ENCODE data around the gene TSG101. TPM values are rescaled to one million over a fixed set of nuclear protein-coding genes. Genes with fewer than 3 reads are reported as not detected.

The TSG101 gene
- total and polyA plus RNA-seq, 2 experiments from 2014 or later = 78.6 to 105 TPM

DNA sequence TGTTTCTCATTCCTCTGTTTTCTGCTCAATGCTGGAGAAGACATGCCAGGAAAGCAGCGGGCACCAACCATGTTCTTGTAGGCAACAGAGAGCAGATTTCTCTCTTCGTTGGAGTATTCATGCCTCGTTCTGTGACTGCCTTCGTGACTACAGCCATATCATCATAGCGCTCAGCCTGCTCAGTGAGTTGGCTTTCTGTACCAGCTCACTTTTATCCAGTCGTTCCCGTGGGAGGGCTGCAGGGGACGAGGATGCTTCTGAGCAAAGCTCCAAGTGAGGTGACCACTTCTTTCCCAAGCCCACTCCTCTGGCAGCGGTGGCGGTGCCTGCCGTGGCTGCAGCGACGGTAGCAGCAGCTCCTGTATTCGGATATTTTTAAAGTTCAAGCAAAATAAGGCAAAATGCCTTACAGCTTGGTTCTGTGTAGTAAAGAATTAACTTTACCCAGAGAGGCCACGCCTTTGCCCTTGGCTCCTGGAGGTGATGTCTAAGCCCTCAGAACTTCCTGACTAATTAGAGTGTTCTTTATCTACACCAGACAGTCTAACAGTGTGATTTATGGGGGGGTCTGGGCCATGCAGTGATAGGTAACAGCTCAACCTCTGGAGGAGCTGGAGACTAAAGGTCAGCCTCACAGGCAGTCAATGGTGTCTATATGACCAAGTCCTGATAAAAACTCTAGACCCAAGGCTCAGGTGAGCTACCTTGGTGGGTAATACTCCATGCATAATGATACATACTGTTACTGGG, 35.8 kb downstream of the TSG101 start:
- H3K27ac ChIP-seq = peak overlapping the region; percentile 53
- no peaks in the 10 kb centered on the region for H3K9me2 ChIP-seq (replicated peaks; ENCODE audit: insufficient read depth)

DNA sequence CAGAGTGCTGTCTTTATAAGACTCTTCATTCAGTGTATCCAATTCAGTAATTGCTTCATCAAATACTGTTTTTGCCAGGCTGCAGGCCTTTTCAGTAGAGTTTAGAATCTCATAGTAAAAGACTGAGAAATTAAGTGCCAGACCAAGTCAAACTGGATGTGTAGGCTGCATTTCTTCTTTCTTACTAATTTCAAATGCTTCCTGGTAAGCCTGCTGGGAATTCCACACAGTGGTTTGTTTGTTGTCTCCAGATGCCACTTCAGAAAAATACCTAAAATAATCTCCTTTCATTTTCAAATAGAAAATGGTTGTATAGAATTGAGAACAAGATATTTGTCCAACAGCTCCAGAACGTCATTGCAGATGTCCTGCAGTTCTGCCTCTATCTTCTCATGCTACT, 36.4 kb downstream of the TSG101 start:
- Histone ChIP-seq H3K4me1 (ENCODE audit: insufficient read depth) (peaks cover 18% of the 10 kb centered on the region), H3K27ac (peak overlapping the region; percentile 47), H2AFZ (no peak overlapping the region), H3K79me2 (peaks cover 5% of the 10 kb centered on the region), H4K20me1 (ENCODE audit: insufficient read depth, poor library complexity, severe bottlenecking) (no peaks in the 10 kb centered on the region), H3K4me2 (peak overlapping the region; percentile 52), H3K36me3 (replicated peaks; ENCODE audit: insufficient read depth, low read depth) (no peaks in the 10 kb centered on the region), H3K27me3 (no peaks in the 10 kb centered on the region), H3K9me2 (replicated peaks; ENCODE audit: insufficient read depth) (no peaks in the 10 kb centered on the region), H3K4me3 (no peak overlapping the region), H3K9me3 (ENCODE audit: low read depth) (peaks cover 5% of the 10 kb centered on the region)
- 72% methylated on average over 1 of the region's 1 CpG for WGBS (ENCODE audit: low lambda C conversion rate, missing lambda C conversion rate)
- DNase-seq (ENCODE audit: low spot score) = no peak
- TF ChIP-seq EZH2phosphoT487 (IDR thresholded peaks at IDR 0.05; ENCODE audit: low read depth, severe bottlenecking, unreplicated experiment) = no peak
- no peak for TF ChIP-seq EZH2 (IDR thresholded peaks at IDR 0.05; ENCODE audit: borderline replicate concordance)
- no peak for TF ChIP-seq CTCF (IDR thresholded peaks at IDR 0.05; ENCODE audit: poor library complexity)

More for the DNA sequence above, 35.8 kb downstream of the TSG101 start:
- peak; percentile 46 for DNase-seq (ENCODE audit: low spot score)
- H3K36me3 ChIP-seq (replicated peaks; ENCODE audit: insufficient read depth, low read depth) = no peaks in the 10 kb centered on the region
- no peaks in the 10 kb centered on the region for H4K20me1 ChIP-seq (ENCODE audit: insufficient read depth, poor library complexity, severe bottlenecking)
- TF ChIP-seq CTCF (IDR thresholded peaks at IDR 0.05; ENCODE audit: poor library complexity) = no peak
- TF ChIP-seq EZH2phosphoT487 (IDR thresholded peaks at IDR 0.05; ENCODE audit: low read depth, severe bottlenecking, unreplicated experiment) = no peak
- no peaks in the 10 kb centered on the region for H3K27me3 ChIP-seq
- H3K79me2 ChIP-seq = peaks cover 5% of the 10 kb centered on the region
- WGBS (ENCODE audit: low lambda C conversion rate, missing lambda C conversion rate) = 87% methylated on average over 15 of the region's 15 CpGs
- peaks cover 18% of the 10 kb centered on the region for H3K4me1 ChIP-seq (ENCODE audit: insufficient read depth)
- H3K4me3 ChIP-seq = no peak overlapping the region
- peaks cover 5% of the 10 kb centered on the region for H3K9me3 ChIP-seq (ENCODE audit: low read depth)
- peak overlapping the region; percentile 52 for H3K4me2 ChIP-seq
- no peak overlapping the region for H2AFZ ChIP-seq

GRCh38 chr11:18485913-18486528, 40.7 kb downstream of the TSG101 start:
- Histone ChIP-seq H3K4me1 (ENCODE audit: insufficient read depth) (peaks cover 8% of the 10 kb centered on the region), H3K4me3 (no peak overlapping the region), H3K4me2 (no peak overlapping the region), H2AFZ (no peak overlapping the region), H3K9me3 (ENCODE audit: low read depth) (peaks cover 5% of the 10 kb centered on the region), H3K36me3 (replicated peaks; ENCODE audit: insufficient read depth, low read depth) (no peaks in the 10 kb centered on the region), H4K20me1 (ENCODE audit: insufficient read depth, poor library complexity, severe bottlenecking) (no peaks in the 10 kb centered on the region), H3K79me2 (peaks cover 5% of the 10 kb centered on the region), H3K27ac (no peak overlapping the region), H3K27me3 (no peaks in the 10 kb centered on the region), H3K9me2 (replicated peaks; ENCODE audit: insufficient read depth) (no peaks in the 10 kb centered on the region)
- TF ChIP-seq EZH2 (IDR thresholded peaks at IDR 0.05; ENCODE audit: borderline replicate concordance) = no peak
- no peak for TF ChIP-seq CTCF (IDR thresholded peaks at IDR 0.05; ENCODE audit: poor library complexity)
- no peak for TF ChIP-seq EZH2phosphoT487 (IDR thresholded peaks at IDR 0.05; ENCODE audit: low read depth, severe bottlenecking, unreplicated experiment)
- no peak for DNase-seq (ENCODE audit: low spot score)
- WGBS (ENCODE audit: low lambda C conversion rate, missing lambda C conversion rate) = 95% methylated on average over 8 of the region's 8 CpGs
